MG63 (cell line): ENCODE measurements around the gene GAPVD1. TPM values are rescaled to one million over a fixed set of nuclear protein-coding genes. Genes with fewer than 3 reads are reported as not detected.
"Not testable (repeated sequence)": the region's sequence is repeated elsewhere in the genome, so short reads cannot be mapped to it uniquely, and the experiment has no call there.

ENCODE experiments used
- DNase-seq: peaks from one replicate; pipeline ENCODE4 v3.0.0-alpha.2; 2020
- H3K27me3 ChIP-seq: fragments of 250-450 bp; sonication (Bioruptor Pico); 2 replicates; pipeline ENCODE4 v1.5.1; 2020; ENCODE audit warnings: mild to moderate bottlenecking, moderate library complexity
- H3K36me3 ChIP-seq: fragments of 250-450 bp; sonication (Bioruptor Pico); 2 replicates; pipeline ENCODE4 v1.5.1; 2020; ENCODE audit warnings: mild to moderate bottlenecking, moderate library complexity
- H3K4me3 ChIP-seq: fragments of 250-450 bp; sonication (Bioruptor Pico); 2 replicates; pipeline ENCODE4 v1.5.1; 2020; ENCODE audit warnings: mild to moderate bottlenecking, moderate library complexity
- H3K9me3 ChIP-seq: fragments of 250-450 bp; sonication (Bioruptor Pico); 2 replicates; pipeline ENCODE4 v1.5.1; 2020; ENCODE audit warnings: mild to moderate bottlenecking, moderate library complexity
- total RNA-seq: library from RNA; depleted of rRNA; stranded (reverse); fragments of >200 nt; shearing (Covaris generic); gene quantifications from 2 replicates; pipeline ENCODE4 v1.2.3, GENCODE V29; 2014; ENCODE audit warnings: low replicate concordance

GAPVD1 gene
- total RNA-seq, 1 experiment from 2014 or later = 31.4 TPM

GRCh38 chr9:125276771-125277170 is 15.1 kb downstream of the GAPVD1 start:
- H3K9me3 ChIP-seq = no peaks in the 10 kb centered on the region
- H3K4me3 ChIP-seq = no peak overlapping the region
- DNase-seq = no peak
- no peaks in the 10 kb centered on the region for H3K27me3 ChIP-seq
- peaks cover 7% of the 10 kb centered on the region for H3K36me3 ChIP-seq

- Histone ChIP-seq H3K9me3 (no peaks in the 10 kb centered on the region), H3K27me3 (no peaks in the 10 kb centered on the region), H3K4me3 (no peak overlapping the region), H3K36me3 (peaks cover 7% of the 10 kb centered on the region)
- no peak for DNase-seq
Observed at GRCh38 chr9:125277411-125277810, 15.8 kb downstream of the GAPVD1 start.

- Histone ChIP-seq H3K9me3 (no peaks in the 10 kb centered on the region), H3K27me3 (no peaks in the 10 kb centered on the region), H3K36me3 (peaks cover 5% of the 10 kb centered on the region), H3K4me3 (no peak overlapping the region)
- no peak for DNase-seq
Observed at GRCh38 chr9:125280945-125281344, 19.3 kb downstream of the GAPVD1 start.

- Histone ChIP-seq H3K36me3 (peaks cover 4% of the 10 kb centered on the region; the same call in 1 of the 2 replicates), H3K4me3 (no peak overlapping the region), H3K27me3 (no peaks in the 10 kb centered on the region), H3K9me3 (no peaks in the 10 kb centered on the region)
- no peak for DNase-seq
Observed at GRCh38 chr9:125284855-125285254, 23.2 kb downstream of the GAPVD1 start.

GRCh38 chr9:125286935-125287433 is 25.4 kb downstream of the GAPVD1 start:
- H3K36me3 ChIP-seq = not testable (repeated sequence)

GRCh38 chr9:125293134-125293533 is 31.5 kb downstream of the GAPVD1 start:
- no peaks in the 10 kb centered on the region for H3K9me3 ChIP-seq
- H3K27me3 ChIP-seq = no peaks in the 10 kb centered on the region
- H3K36me3 ChIP-seq = peaks cover 10% of the 10 kb centered on the region
- no peak overlapping the region for H3K4me3 ChIP-seq
- no peak for DNase-seq

More at GRCh38 chr9:125286935-125287433, 25.4 kb downstream of the GAPVD1 start:
- H3K4me3 ChIP-seq, H3K9me3 ChIP-seq, DNase-seq, H3K27me3 ChIP-seq: not testable (repeated sequence)

GRCh38 chr9:125295657-125296056 is 34.0 kb downstream of the GAPVD1 start:
- no peak for DNase-seq
- H3K4me3 ChIP-seq = no peak overlapping the region
- peaks cover 18% of the 10 kb centered on the region for H3K36me3 ChIP-seq
- no peaks in the 10 kb centered on the region for H3K27me3 ChIP-seq
- H3K9me3 ChIP-seq = no peaks in the 10 kb centered on the region

- H3K4me3 ChIP-seq = no peak overlapping the region
- DNase-seq = no peak
- H3K36me3 ChIP-seq = peaks cover 18% of the 10 kb centered on the region
- H3K9me3 ChIP-seq = no peaks in the 10 kb centered on the region
- no peaks in the 10 kb centered on the region for H3K27me3 ChIP-seq
Observed at GRCh38 chr9:125296843-125297372, 35.3 kb downstream of the GAPVD1 start.

- H3K4me3 ChIP-seq = no peak overlapping the region
- no peaks in the 10 kb centered on the region for H3K9me3 ChIP-seq
- no peaks in the 10 kb centered on the region for H3K27me3 ChIP-seq
- H3K36me3 ChIP-seq = peaks cover 23% of the 10 kb centered on the region
- DNase-seq = no peak
Observed at GRCh38 chr9:125297917-125298316, 36.3 kb downstream of the GAPVD1 start.

GRCh38 chr9:125302241-125302640 is 40.6 kb downstream of the GAPVD1 start:
- Histone ChIP-seq H3K36me3 (peaks cover 35% of the 10 kb centered on the region), H3K9me3 (no peaks in the 10 kb centered on the region), H3K27me3 (no peaks in the 10 kb centered on the region), H3K4me3 (no peak overlapping the region)
- DNase-seq = no peak

GRCh38 chr9:125304273-125304672 is 42.6 kb downstream of the GAPVD1 start:
- no peak for DNase-seq
- H3K4me3 ChIP-seq = no peak overlapping the region
- no peaks in the 10 kb centered on the region for H3K9me3 ChIP-seq
- peaks cover 43% of the 10 kb centered on the region for H3K36me3 ChIP-seq
- H3K27me3 ChIP-seq = no peaks in the 10 kb centered on the region

- H3K4me3 ChIP-seq = no peak overlapping the region
- DNase-seq = no peak
- H3K27me3 ChIP-seq = no peaks in the 10 kb centered on the region
- peaks cover 2% of the 10 kb centered on the region; the same call in 1 of the 2 replicates for H3K9me3 ChIP-seq
- peaks cover 71% of the 10 kb centered on the region for H3K36me3 ChIP-seq
Observed at GRCh38 chr9:125312411-125312810, 50.8 kb downstream of the GAPVD1 start.

GRCh38 chr9:125316359-125316758 is 54.7 kb downstream of the GAPVD1 start:
- not testable (repeated sequence) for DNase-seq, H3K27me3 ChIP-seq, H3K9me3 ChIP-seq, H3K4me3 ChIP-seq
- H3K36me3 ChIP-seq = peaks cover 74% of the 10 kb centered on the region

- Histone ChIP-seq H3K9me3 (peaks cover 2% of the 10 kb centered on the region; the same call in 1 of the 2 replicates), H3K4me3 (no peak overlapping the region), H3K27me3 (no peaks in the 10 kb centered on the region), H3K36me3 (peaks cover 75% of the 10 kb centered on the region)
- DNase-seq = no peak
Observed at GRCh38 chr9:125317704-125318103, 56.1 kb downstream of the GAPVD1 start.

GRCh38 chr9:125321496-125321895 is 59.9 kb downstream of the GAPVD1 start:
- H3K9me3 ChIP-seq = no peaks in the 10 kb centered on the region
- peaks cover 66% of the 10 kb centered on the region for H3K36me3 ChIP-seq
- DNase-seq = no peak
- no peaks in the 10 kb centered on the region for H3K27me3 ChIP-seq
- no peak overlapping the region for H3K4me3 ChIP-seq

GRCh38 chr9:125323615-125324014 is 62.0 kb downstream of the GAPVD1 start:
- Histone ChIP-seq H3K27me3 (no peaks in the 10 kb centered on the region), H3K9me3 (no peaks in the 10 kb centered on the region), H3K36me3 (peaks cover 49% of the 10 kb centered on the region), H3K4me3 (no peak overlapping the region)
- DNase-seq = no peak

GRCh38 chr9:125325826-125326225 is 64.2 kb downstream of the GAPVD1 start:
- Histone ChIP-seq H3K4me3 (no peak overlapping the region), H3K9me3 (no peaks in the 10 kb centered on the region), H3K36me3 (peaks cover 53% of the 10 kb centered on the region), H3K27me3 (no peaks in the 10 kb centered on the region)
- no peak for DNase-seq

- 0 out of 2 replicates have a peak, but pooled peaks cover 2% of the 10 kb centered on the region for H3K9me3 ChIP-seq
- no peak overlapping the region for H3K4me3 ChIP-seq
- H3K27me3 ChIP-seq = no peaks in the 10 kb centered on the region
- H3K36me3 ChIP-seq = peaks cover 53% of the 10 kb centered on the region
- no peak for DNase-seq
Observed at GRCh38 chr9:125329978-125330377, 68.4 kb downstream of the GAPVD1 start.
